A549 (cell line): Measurements from ENCODE around the gene DIS3L2. TPM values are rescaled to one million over a fixed set of nuclear protein-coding genes. Genes with fewer than 3 reads are reported as not detected.

Source experiments
- ATAC-seq, 2 experiments: fragments of 200-7000 bp in 1 of 2; fragments of >200 bp in 1 of 2; cut with Nextera tagmentation in 1 of 2; cut with Tn5 transposase in 1 of 2; 3 replicates each; pipeline versions ENCODE4 v1.8.0 to v1.9.1; 2018 to 2020; ENCODE audit warnings: mild to moderate bottlenecking in 1 of 2, moderate library complexity in 1 of 2
- CTCF ChIA-PET: fragments of 300-600 bp; sonication (Branson Sonifier 250); formaldehyde crosslinking; extraction: SDS; loops from one replicate; lab custom pipeline; 2021; ENCODE audit warnings: antibody characterized with exemption, inconsistent platforms; lab: Yijun Ruan, JAX
- POLR2A ChIA-PET: fragments of 350-600 bp; formaldehyde crosslinking; extraction: SDS; loops from one replicate; lab custom pipeline; 2021; ENCODE audit warnings: antibody characterized with exemption, inconsistent platforms; lab: Yijun Ruan, JAX
- DNase-seq, 2 experiments: peaks; one replicate each; pipeline versions ENCODE4 v3.0.0 to v3.0.0-alpha.2; 2011 to 2016; ENCODE audit warnings: low read depth in 1 of 2, low spot score in 1 of 2
- FAIRE-seq: peaks from 2 replicates; lab custom pipeline; 2011; peaks lifted over from hg19 to GRCh38; lab: Jason Lieb, UNC
- H3K27ac ChIP-seq, 2 experiments: fragments of >200 bp; sonication (Bioruptor Twin); formaldehyde crosslinking; 3 replicates each; pipeline ENCODE4 v1.5.1; 2016 to 2017
- H3K4me1 ChIP-seq: fragments of >200 bp; sonication (Bioruptor Twin); formaldehyde crosslinking; 3 replicates; pipeline ENCODE4 v1.6.1; 2016
- H3K4me2 ChIP-seq: fragments of >200 bp; sonication (Bioruptor Twin); formaldehyde crosslinking; 3 replicates; pipeline ENCODE4 v1.6.1; 2016
- H3K4me3 ChIP-seq: fragments of >200 bp; sonication (Bioruptor Twin); formaldehyde crosslinking; 3 replicates; pipeline ENCODE4 v1.5.1; 2016
- H3K9me3 ChIP-seq: fragments of >200 bp; sonication (Bioruptor Twin); formaldehyde crosslinking; 3 replicates; pipeline ENCODE4 v1.6.1; 2016
- ATOH8 ChIP-seq: fragments of 250-450 bp; sonication (Bioruptor Pico); IDR thresholded peaks from 2 replicates; pipeline ENCODE4 v1.5.0; 2020; ENCODE audit warnings: low read depth, mild to moderate bottlenecking, moderate library complexity
- CBX8 ChIP-seq: fragments of 200-600 bp; sonication (generic); IDR thresholded peaks from 2 replicates; pipeline ENCODE4 v1.6.1; 2016
- EHMT2 ChIP-seq: fragments of 200-600 bp; sonication (generic); IDR thresholded peaks from 2 replicates; pipeline ENCODE4 v1.6.1; 2016; ENCODE audit warnings: antibody characterized with exemption, low read depth, mild to moderate bottlenecking, moderate library complexity
- ELK1 ChIP-seq: fragments of 150-350 bp; IDR thresholded peaks from 2 replicates; pipeline ENCODE4 v1.6.1; 2014; ENCODE audit warnings: low read depth, mild to moderate bottlenecking, low read length
- ESRRA ChIP-seq: fragments of 150-350 bp; IDR thresholded peaks from 2 replicates; pipeline ENCODE4 v1.6.1; 2014; ENCODE audit warnings: mild to moderate bottlenecking, low read length, borderline replicate concordance
- HES2 ChIP-seq: fragments of >200 bp; sonication (Bioruptor Twin); formaldehyde crosslinking; IDR thresholded peaks from 2 replicates; pipeline ENCODE4 v1.6.1; 2016
- JUNB ChIP-seq: fragments of >200 bp; sonication (Bioruptor Twin); formaldehyde crosslinking; IDR thresholded peaks from 2 replicates; pipeline ENCODE4 v1.6.1; 2016
- KDM1A ChIP-seq: fragments of 200-600 bp; sonication (generic); IDR thresholded peaks from 2 replicates; pipeline ENCODE4 v1.6.1; 2016; ENCODE audit warnings: low read depth, mild to moderate bottlenecking
- NPAS2 ChIP-seq: fragments of 250-450 bp; sonication (Bioruptor Pico); IDR thresholded peaks from 2 replicates; pipeline ENCODE4 v1.8.0; 2022; ENCODE audit warnings: mild to moderate bottlenecking, moderate library complexity, borderline replicate concordance
- NR3C1 ChIP-seq: fragments of >200 bp; sonication (Bioruptor Twin); formaldehyde crosslinking; IDR thresholded peaks from 3 replicates; pipeline ENCODE4 v1.6.1; 2017
- PHF8 ChIP-seq: fragments of 200-600 bp; sonication (generic); IDR thresholded peaks from 2 replicates; pipeline ENCODE4 v1.6.1; 2016; ENCODE audit warnings: low read depth, mild to moderate bottlenecking, antibody characterized with exemption, moderate library complexity, borderline replicate concordance
- POLR2A ChIP-seq: IDR thresholded peaks from 2 replicates; pipeline ENCODE4 v1.6.1; 2012; ENCODE audit warnings: mild to moderate bottlenecking, low read length
- RCOR1 ChIP-seq: fragments of 150-350 bp; IDR thresholded peaks from 2 replicates; pipeline ENCODE4 v1.6.1; 2014; ENCODE audit warnings: antibody characterized with exemption, low read length, low read depth
- SMC3 ChIP-seq: fragments of >200 bp; sonication (Bioruptor Twin); formaldehyde crosslinking; IDR thresholded peaks from 3 replicates; pipeline ENCODE4 v1.6.1; 2018; ENCODE audit warnings: inconsistent platforms
- TFCP2L1 ChIP-seq: fragments of 250-450 bp; sonication (Bioruptor Pico); IDR thresholded peaks from 2 replicates; pipeline ENCODE4 v1.5.0; 2021; ENCODE audit warnings: mild to moderate bottlenecking
- TP53 ChIP-seq: fragments of 250-450 bp; sonication (Bioruptor Pico); IDR thresholded peaks from 2 replicates; pipeline ENCODE4 v1.5.0; 2021; ENCODE audit warnings: mild to moderate bottlenecking, moderate library complexity
- ZC3H11A ChIP-seq: fragments of 450-650 bp; IDR thresholded peaks from 2 replicates; pipeline ENCODE4 v1.6.1; 2014; ENCODE audit warnings: antibody characterized with exemption, mild to moderate bottlenecking
- ZFP36 ChIP-seq: fragments of 450-650 bp; IDR thresholded peaks from 2 replicates; pipeline ENCODE4 v1.6.1; 2014; ENCODE audit warnings: borderline replicate concordance; ENCODE audit not compliant: partially characterized antibody
- ZSCAN20 ChIP-seq: fragments of 250-450 bp; sonication (Bioruptor Pico); IDR thresholded peaks from 2 replicates; pipeline ENCODE4 v1.8.0; 2022; ENCODE audit warnings: mild to moderate bottlenecking, moderate library complexity
- WGBS: methylation state at CpG from one replicate; pipeline ENCODE4 v1.1.6; 2017; ENCODE audit errors: missing lambda C conversion rate; 5-methylcytosine and 5-hydroxymethylcytosine counted together
- polyA plus RNA-seq, 4 experiments: library from polyadenylated mRNA; depleted of rRNA in 3 of 4; stranded (reverse); fragments of >200 nt; fragmentation: RNase III in 1 of 4; extraction: RNeasy Plus Mini Kit Qiagen cat#74134 plus additional on column Dnase treatment in 1 of 4; gene quantifications; 2 replicates in 3 of 4; 3 replicates in 1 of 4; pipeline ENCODE4 v1.2.3, GENCODE V29; 2011 to 2017

DIS3L2 gene
- polyA plus RNA-seq, 2 of the 4 experiments (the other 2 are of a cell fraction), result 14.9 to 15.4 TPM

GRCh38 chr2:231914077-231914690 is 47.3 kb upstream of the DIS3L2 start:
- H3K27ac ChIP-seq, result no peak overlapping the region
- ChIA-PET CTCF (interaction anchor here (5.7 kb wide), 1 partner anchor 11 kb away, joined by 33 read pairs; the partner anchor contains the start of gene NPPC), POLR2A (no interaction called here)
- FAIRE-seq (no peak), ATAC-seq (no peak), DNase-seq (no peak)
- 72% methylated on average over 14 of the region's 14 CpGs for WGBS
- no peaks in the 10 kb centered on the region for H3K9me3 ChIP-seq
- no peak overlapping the region for H3K4me2 ChIP-seq
- no peak overlapping the region for H3K4me3 ChIP-seq
- H3K4me1 ChIP-seq, result no peaks in the 10 kb centered on the region
- TF ChIP-seq EHMT2, result no peak
- no peak for TF ChIP-seq PHF8
- TF ChIP-seq ZC3H11A, result no peak
- no peak for TF ChIP-seq SMC3
- TF ChIP-seq JUNB, result no peak
- TF ChIP-seq ZSCAN20 (CRISPR knock-in tag), result no peak
- no peak for TF ChIP-seq ESRRA
- no peak for TF ChIP-seq POLR2A
- no peak for TF ChIP-seq RCOR1
- no peak for TF ChIP-seq CBX8
- no peak for TF ChIP-seq TFCP2L1 (CRISPR knock-in tag)
- TF ChIP-seq NPAS2 (CRISPR knock-in tag), result no peak
- TF ChIP-seq HES2, result no peak
- no peak for TF ChIP-seq NR3C1

- no peak overlapping the region for H3K4me2 ChIP-seq
- H3K27ac ChIP-seq, result no peak overlapping the region
- DNase-seq (no peak), FAIRE-seq (no peak), ATAC-seq (peak in 1 of 2 experiments; percentile 36; a peak in 3 of 6 replicates)
- POLR2A ChIA-PET, result no interaction called here
- no peaks in the 10 kb centered on the region for H3K4me1 ChIP-seq
- WGBS, result 63% methylated on average over 10 of the region's 10 CpGs
- CTCF ChIA-PET, result interaction anchor here (0.6 to 3.3 kb wide), 9 partner anchors 8 to 902 kb away, joined by 3 to 19 read pairs (median 4); partner anchors contain the start of gene NPPC
- H3K9me3 ChIP-seq, result no peaks in the 10 kb centered on the region
- H3K4me3 ChIP-seq, result no peak overlapping the region
- TF ChIP-seq RCOR1, result no peak
- TF ChIP-seq NR3C1, result no peak
- TF ChIP-seq ATOH8 (CRISPR knock-in tag), result no peak
- no peak for TF ChIP-seq TFCP2L1 (CRISPR knock-in tag)
- TF ChIP-seq KDM1A, result no peak
- TF ChIP-seq ZFP36, result no peak
- no peak for TF ChIP-seq ELK1
- no peak for TF ChIP-seq TP53 (CRISPR knock-in tag)
Observed at GRCh38 chr2:231917280-231918066, 44.0 kb upstream of the DIS3L2 start.
